GM21825 (cell line): ENCODE measurements around the gene AGR2.

Experiments used
- ATAC-seq: cut with Tn5 transposase; IDR thresholded peaks from one replicate; pipeline ENCODE4 v1.9.1; 2021; ENCODE audit warnings: mild to moderate bottlenecking, moderate library complexity; ENCODE audit not compliant: unreplicated experiment

Gene AGR2

GRCh38 chr7:16813232-16813616 lies 8.4 kb upstream of the AGR2 start:
- ATAC-seq, result no peak

GRCh38 chr7:16812542-16813231 lies 7.9 kb upstream of the AGR2 start:
- ATAC-seq, result no peak

- no peak for ATAC-seq
Observed at GRCh38 chr7:16811551-16811950, 6.8 kb upstream of the AGR2 start.

GRCh38 chr7:16810573-16810972 lies 5.8 kb upstream of the AGR2 start:
- no peak for ATAC-seq

- ATAC-seq, result no peak
Observed at GRCh38 chr7:16810112-16810511, 5.3 kb upstream of the AGR2 start.

- ATAC-seq, result no peak
Observed at GRCh38 chr7:16805441-16805840, 642 bp upstream of the AGR2 start.

GRCh38 chr7:16803881-16804673 lies 722 bp downstream of the AGR2 start:
- no peak for ATAC-seq

GRCh38 chr7:16803125-16803524 lies 1.7 kb downstream of the AGR2 start:
- no peak for ATAC-seq

GRCh38 chr7:16801579-16801978 lies 3.2 kb downstream of the AGR2 start:
- no peak for ATAC-seq

GRCh38 chr7:16801111-16801542 lies 3.7 kb downstream of the AGR2 start:
- no peak for ATAC-seq

GRCh38 chr7:16795624-16796023 lies 9.2 kb downstream of the AGR2 start:
- no peak for ATAC-seq

GRCh38 chr7:16794986-16795385 lies 9.8 kb downstream of the AGR2 start:
- no peak for ATAC-seq

- no peak for ATAC-seq
Observed at GRCh38 chr7:16791905-16792698, 12.7 kb downstream of the AGR2 start.

- ATAC-seq, result no peak
Observed at GRCh38 chr7:16791071-16791470, 13.7 kb downstream of the AGR2 start.

- ATAC-seq, result no peak
Observed at GRCh38 chr7:16787127-16787526, 17.7 kb downstream of the AGR2 start.

GRCh38 chr7:16786257-16786656 lies 18.5 kb downstream of the AGR2 start:
- no peak for ATAC-seq

- no peak for ATAC-seq
Observed at GRCh38 chr7:16785846-16786245, 19.0 kb downstream of the AGR2 start.

- ATAC-seq, result no peak
Observed at GRCh38 chr7:16785321-16785720, 19.5 kb downstream of the AGR2 start.

- no peak for ATAC-seq
Observed at GRCh38 chr7:16780596-16780995, 24.2 kb downstream of the AGR2 start.

GRCh38 chr7:16779051-16779450 lies 25.7 kb downstream of the AGR2 start:
- ATAC-seq, result no peak

GRCh38 chr7:16778476-16778875 lies 26.3 kb downstream of the AGR2 start:
- no peak for ATAC-seq

- ATAC-seq, result no peak
Observed at GRCh38 chr7:16776053-16776452, 28.7 kb downstream of the AGR2 start.
